Subcutaneous abdominal adipose tissue (tissue), 5 donors: ENCODE measurements around the gene NOBOX.
"Not testable (repeated sequence)": the region's sequence is repeated elsewhere in the genome, so short reads cannot be mapped to it uniquely, and the experiment has no call there.

ENCODE experiments used
- H3K27ac ChIP-seq: one replicate; pipeline ENCODE4 v1.7.0; 2013; ENCODE audit warnings: low read depth, mild to moderate bottlenecking, inconsistent platforms, low read length, moderate library complexity
- H3K27me3 ChIP-seq, 5 donors: one replicate each; pipeline ENCODE4 v1.7.0; 2013; ENCODE audit warnings: low read length in 5 of 5, inconsistent platforms in 1 of 5; ENCODE audit not compliant: control insufficient read depth in 5 of 5, insufficient read depth in 4 of 5
- H3K36me3 ChIP-seq, 5 donors: one replicate each; pipeline ENCODE4 v1.7.0; 2013; ENCODE audit warnings: low read length in 5 of 5; ENCODE audit not compliant: control insufficient read depth in 5 of 5, insufficient read depth in 5 of 5
- H3K4me1 ChIP-seq, 5 donors: one replicate each; pipeline ENCODE4 v1.7.0; 2013; ENCODE audit warnings: low read length in 5 of 5, mild to moderate bottlenecking in 3 of 5, moderate library complexity in 1 of 5; ENCODE audit not compliant: control insufficient read depth in 5 of 5, insufficient read depth in 5 of 5
- H3K4me3 ChIP-seq, 5 donors: one replicate each; pipeline ENCODE4 v1.7.0; 2013; ENCODE audit warnings: low read length in 5 of 5, low read depth in 1 of 5
- H3K9ac ChIP-seq, 5 donors: one replicate each; pipeline ENCODE4 v1.7.0; 2013; ENCODE audit warnings: low read length in 5 of 5, mild to moderate bottlenecking in 4 of 5, moderate library complexity in 3 of 5
- H3K9me3 ChIP-seq, 5 donors: one replicate each; pipeline ENCODE4 v1.7.0; 2013; ENCODE audit warnings: low read length in 5 of 5; ENCODE audit not compliant: control insufficient read depth in 5 of 5
- donor health status: healthy.
- donor health status: healthy.
- donor health status: healthy.
- donor health status: healthy.
- donor health status: healthy.

The NOBOX gene

DNA sequence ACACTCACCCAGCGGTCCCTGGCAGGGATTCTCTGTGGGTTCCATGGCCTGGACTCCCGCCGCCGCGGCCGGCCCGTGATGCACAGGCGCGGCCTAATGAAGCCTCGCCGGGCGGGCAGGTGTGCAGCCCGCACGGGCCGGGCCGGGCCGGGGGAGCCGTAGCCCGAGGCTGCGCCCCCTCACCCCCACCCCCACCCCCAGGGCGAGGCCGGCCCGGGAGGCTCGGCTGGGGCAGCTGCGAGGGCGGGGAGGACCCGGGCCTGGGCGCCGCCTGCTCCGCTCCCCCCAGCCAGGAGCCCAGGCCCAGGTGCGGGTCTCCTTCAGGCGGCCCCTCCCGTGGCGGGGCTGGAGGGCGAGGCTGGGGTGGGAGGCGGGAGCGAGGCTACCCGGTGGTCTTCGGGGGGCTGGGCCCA lies at the start of gene NOBOX:
Gene NOBOX, minus strand, starts transcription at position 45 of the 413 bp plus-strand sequence.
- H3K27ac ChIP-seq = no peak within 1 kb of the TSS
- no peaks in the 10 kb centered on the region for H3K36me3 ChIP-seq
- no peaks in the 10 kb centered on the region for H3K4me1 ChIP-seq
- H3K9me3 ChIP-seq = no peaks in the 10 kb centered on the region
- no peak within 1 kb of the TSS for H3K9ac ChIP-seq
- H3K27me3 ChIP-seq = peaks cover 0 to 5% (median 3%) of the 10 kb centered on the region in 5 donors
- no peak within 1 kb of the TSS for H3K4me3 ChIP-seq

DNA sequence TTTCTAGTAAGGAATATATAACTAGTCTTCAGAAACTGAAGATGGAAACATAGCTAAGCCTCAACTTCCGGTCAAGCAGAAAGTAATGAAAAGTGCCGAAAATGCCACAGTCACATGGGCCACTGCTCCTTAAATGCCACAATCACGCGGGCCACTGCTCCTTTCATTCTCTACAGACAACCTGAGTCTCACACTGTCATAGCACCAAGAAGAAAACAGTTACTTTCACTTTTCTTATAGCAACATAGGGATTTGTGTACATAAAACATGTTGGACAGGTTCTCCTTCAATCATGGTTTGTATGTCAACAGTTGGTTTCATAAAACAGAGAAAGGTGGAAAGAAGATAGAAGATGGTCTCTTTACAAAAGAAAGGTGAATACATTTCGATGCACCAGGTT lies 48.6 kb upstream of the NOBOX start:
- Histone ChIP-seq H3K27ac (no peak overlapping the region), H3K9ac (no peak overlapping the region), H3K27me3 (no peaks in the 10 kb centered on the region), H3K9me3 (no peaks in the 10 kb centered on the region), H3K4me3 (no peak overlapping the region), H3K36me3 (peaks cover 0 to 3% (median 0%) of the 10 kb centered on the region in 5 donors), H3K4me1 (no peaks in the 10 kb centered on the region)

- H3K9ac ChIP-seq = no peak overlapping the region
- no peaks in the 10 kb centered on the region for H3K4me1 ChIP-seq
- no peaks in the 10 kb centered on the region for H3K9me3 ChIP-seq
- H3K27ac ChIP-seq = no peak overlapping the region
- no peaks in the 10 kb centered on the region for H3K27me3 ChIP-seq
- H3K4me3 ChIP-seq = no peak overlapping the region
- H3K36me3 ChIP-seq = no peaks in the 10 kb centered on the region
These were observed 42.1 kb upstream of the NOBOX start for GRCh38 chr7:144445590-144445989.

DNA sequence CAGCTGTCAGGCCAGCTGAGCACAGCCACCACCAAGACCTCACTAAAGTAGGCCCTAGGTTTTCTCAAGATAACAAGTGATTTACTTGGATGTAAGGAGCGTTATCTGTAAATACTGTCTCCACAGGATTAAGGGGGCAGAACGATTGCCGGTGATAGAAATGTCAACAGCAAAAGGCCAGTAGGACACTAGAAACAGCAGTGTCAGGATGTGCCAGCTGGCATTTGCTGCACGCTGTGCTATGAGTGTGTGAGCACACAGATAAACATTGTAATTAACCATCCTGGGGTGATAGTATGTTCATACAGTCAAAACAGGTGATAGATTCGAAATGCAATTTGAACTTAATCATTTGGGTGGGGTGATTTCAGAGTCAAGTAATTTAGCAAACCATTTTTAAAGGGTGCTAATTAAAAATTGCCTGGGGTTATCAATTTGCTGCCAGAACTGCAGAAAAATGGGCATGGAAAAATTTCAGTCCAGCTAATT lies 36.3 kb upstream of the NOBOX start:
- Histone ChIP-seq H3K4me3 (no peak overlapping the region), H3K9me3 (no peaks in the 10 kb centered on the region), H3K9ac (no peak overlapping the region), H3K36me3 (no peaks in the 10 kb centered on the region), H3K27me3 (no peaks in the 10 kb centered on the region), H3K27ac (no peak overlapping the region), H3K4me1 (no peaks in the 10 kb centered on the region)

- H3K9ac ChIP-seq = no peak overlapping the region
These were observed 35.3 kb upstream of the NOBOX start for GRCh38 chr7:144438759-144439158.

GRCh38 chr7:144437370-144438191 lies 34.1 kb upstream of the NOBOX start:
- no peaks in the 10 kb centered on the region for H3K27me3 ChIP-seq
- no peak overlapping the region for H3K4me3 ChIP-seq
- no peaks in the 10 kb centered on the region for H3K36me3 ChIP-seq
- H3K9me3 ChIP-seq = no peaks in the 10 kb centered on the region
- H3K4me1 ChIP-seq = no peaks in the 10 kb centered on the region
- no peak overlapping the region for H3K27ac ChIP-seq
- H3K9ac ChIP-seq = no peak overlapping the region

More at GRCh38 chr7:144438759-144439158, 35.3 kb upstream of the NOBOX start:
- Histone ChIP-seq H3K4me1 (no peaks in the 10 kb centered on the region), H3K9me3 (no peaks in the 10 kb centered on the region), H3K4me3 (no peak overlapping the region), H3K27ac (no peak overlapping the region), H3K27me3 (no peaks in the 10 kb centered on the region), H3K36me3 (no peaks in the 10 kb centered on the region)

GRCh38 chr7:144436500-144436899 lies 33.0 kb upstream of the NOBOX start:
- H3K4me1 ChIP-seq = no peaks in the 10 kb centered on the region
- no peak overlapping the region for H3K27ac ChIP-seq
- no peak overlapping the region for H3K4me3 ChIP-seq
- no peaks in the 10 kb centered on the region for H3K27me3 ChIP-seq
- no peaks in the 10 kb centered on the region for H3K36me3 ChIP-seq
- H3K9me3 ChIP-seq = no peaks in the 10 kb centered on the region
- H3K9ac ChIP-seq = no peak overlapping the region

- Histone ChIP-seq H3K9me3 (peaks cover 0 to 6% (median 3%) of the 10 kb centered on the region in 5 donors), H3K27me3 (no peaks in the 10 kb centered on the region), H3K4me3 (no peak overlapping the region), H3K27ac (no peak overlapping the region), H3K9ac (no peak overlapping the region), H3K36me3 (no peaks in the 10 kb centered on the region), H3K4me1 (no peaks in the 10 kb centered on the region)
These were observed 24.9 kb upstream of the NOBOX start for GRCh38 chr7:144428431-144428830.

- not testable (repeated sequence) for H3K4me1 ChIP-seq, H3K27ac ChIP-seq, H3K4me3 ChIP-seq, H3K9ac ChIP-seq, H3K27me3 ChIP-seq, H3K36me3 ChIP-seq, H3K9me3 ChIP-seq
These were observed 24.0 kb upstream of the NOBOX start for GRCh38 chr7:144427539-144427938.

- not testable (repeated sequence) for H3K36me3 ChIP-seq, H3K4me1 ChIP-seq, H3K4me3 ChIP-seq, H3K9ac ChIP-seq, H3K27me3 ChIP-seq, H3K27ac ChIP-seq, H3K9me3 ChIP-seq
These were observed 15.4 kb upstream of the NOBOX start for GRCh38 chr7:144418931-144419330.
